Measurements from ENCODE around the gene PTPN14.
A peak's percentile ranks its signal among the peaks of the same experiment; 100 is the strongest.

The PTPN14 gene

DNA sequence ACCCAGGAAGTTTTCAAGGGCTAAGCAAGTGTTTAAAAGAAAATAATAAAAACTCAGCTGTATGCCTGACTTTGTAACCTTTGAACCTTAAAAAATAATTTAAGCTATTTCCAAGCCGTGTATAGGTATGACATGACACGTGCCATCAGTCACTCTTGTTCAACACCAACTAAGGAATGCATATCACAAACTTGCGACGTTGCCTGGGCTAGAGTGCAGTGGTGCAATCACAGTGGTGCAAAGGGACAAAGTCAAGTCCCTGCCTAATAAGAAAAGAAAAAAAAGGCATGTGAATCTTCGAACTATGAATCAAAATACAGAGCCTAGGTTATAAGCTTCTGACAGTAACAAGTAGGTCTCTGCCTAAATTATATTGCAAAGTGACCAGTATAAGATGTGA, 191.3 kb downstream of the PTPN14 start:
- DNase-seq: no peak

DNA sequence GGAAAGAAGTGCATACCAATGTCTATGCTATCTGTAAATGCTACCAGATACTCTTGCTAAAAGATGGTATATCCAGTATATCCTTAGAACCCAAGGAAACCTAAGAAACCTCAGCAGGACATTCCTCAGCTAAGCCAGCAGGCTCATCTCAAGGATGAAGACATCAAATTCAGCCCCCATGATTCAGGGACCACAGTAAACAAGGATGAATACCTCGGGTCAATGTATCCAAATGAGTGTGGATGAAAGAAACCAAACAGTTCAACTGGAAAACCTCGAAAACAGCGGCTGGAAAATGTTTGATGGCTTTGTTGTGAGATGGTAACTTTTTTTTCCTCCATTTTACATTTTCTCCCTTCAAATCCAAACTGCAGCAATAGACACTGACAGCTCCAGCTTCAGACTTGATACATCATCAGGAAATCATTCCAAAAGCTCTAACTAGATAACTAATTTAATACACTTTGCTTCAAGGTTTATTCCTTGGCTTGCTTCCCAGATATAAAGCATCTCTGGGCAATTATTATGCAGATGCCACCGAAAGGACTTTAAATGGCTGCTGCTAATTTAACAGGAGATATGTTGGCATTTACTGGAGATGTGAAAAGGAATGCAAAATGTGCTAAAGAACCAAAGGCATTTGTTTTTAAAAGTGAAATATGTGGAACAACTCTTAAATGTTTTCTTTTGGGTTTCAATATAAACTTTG, 196.8 kb downstream of the PTPN14 start:
- DNase-seq: no peak

DNA sequence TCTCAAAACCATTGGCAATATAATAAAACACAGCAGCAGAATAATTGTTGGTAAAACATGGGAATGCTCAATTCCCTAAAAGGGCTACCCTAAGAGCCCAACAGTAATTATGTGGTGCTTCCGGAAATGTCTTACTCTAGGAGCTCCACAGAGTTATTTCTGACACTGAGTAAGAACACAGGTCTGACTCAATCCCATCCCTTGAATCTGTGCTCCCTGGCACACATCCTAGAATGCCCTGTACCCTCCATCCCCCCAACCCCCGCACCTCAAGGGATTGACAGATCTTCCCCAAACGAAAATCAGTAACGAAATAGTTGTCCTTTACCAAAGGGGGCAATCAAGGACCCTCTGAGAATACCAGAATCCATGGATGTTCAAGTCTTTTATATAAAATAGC, 198.6 kb downstream of the PTPN14 start:
- DNase-seq: no peak

DNA sequence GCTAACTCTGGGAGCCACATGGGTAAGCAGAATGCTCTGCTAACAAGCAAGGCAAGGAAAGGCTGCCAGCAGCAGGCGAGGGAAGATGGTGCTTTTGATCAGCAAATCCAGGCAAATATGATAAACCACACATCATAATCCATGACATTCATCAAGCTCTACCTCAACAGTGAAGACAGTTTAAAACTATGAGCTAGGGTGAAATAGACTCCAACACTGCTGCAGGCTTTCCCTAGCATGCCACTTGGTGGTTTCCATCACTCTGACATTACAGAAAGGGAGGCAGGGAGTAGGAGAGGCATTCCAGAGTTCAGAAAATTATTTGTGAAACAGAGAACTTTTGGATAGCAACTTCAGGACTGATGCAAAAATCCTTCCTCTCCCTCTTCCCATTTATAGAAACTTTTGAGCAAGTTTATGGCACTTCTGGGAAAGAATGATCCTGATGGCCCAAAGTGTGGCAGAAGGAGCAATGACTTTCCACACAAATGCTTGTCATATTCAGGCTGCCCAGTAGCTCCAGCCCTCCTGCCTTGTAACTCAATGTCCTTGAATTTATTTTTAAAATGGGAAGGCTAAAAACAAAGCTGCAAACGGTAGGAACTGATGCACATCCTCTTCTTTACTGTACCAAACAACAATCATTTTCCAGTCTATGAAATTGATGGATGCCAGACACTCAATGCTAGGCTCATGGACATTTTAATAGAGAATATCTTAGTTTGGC, 199.7 kb downstream of the PTPN14 start:
- no peak for DNase-seq

DNA sequence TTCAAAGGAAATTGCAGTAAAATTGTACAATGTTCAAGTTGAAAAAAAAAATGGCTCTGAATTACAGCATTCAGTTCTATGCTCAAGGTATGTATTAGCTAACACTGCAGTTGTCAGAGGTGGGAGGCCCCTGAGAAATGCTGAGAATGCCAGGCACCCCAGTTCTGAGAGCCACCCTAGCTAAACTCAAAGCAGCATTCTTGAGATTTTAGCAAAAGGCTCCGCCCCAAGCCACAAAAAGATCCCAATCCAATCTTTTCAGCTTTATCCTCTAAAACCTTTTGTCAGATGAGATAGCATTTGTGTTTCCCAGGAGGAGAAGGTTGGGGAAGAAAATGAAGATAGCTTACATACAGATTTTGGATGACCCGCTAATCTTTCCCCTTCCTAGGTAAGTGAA, 201.6 kb downstream of the PTPN14 start:
- DNase-seq: no peak

DNA sequence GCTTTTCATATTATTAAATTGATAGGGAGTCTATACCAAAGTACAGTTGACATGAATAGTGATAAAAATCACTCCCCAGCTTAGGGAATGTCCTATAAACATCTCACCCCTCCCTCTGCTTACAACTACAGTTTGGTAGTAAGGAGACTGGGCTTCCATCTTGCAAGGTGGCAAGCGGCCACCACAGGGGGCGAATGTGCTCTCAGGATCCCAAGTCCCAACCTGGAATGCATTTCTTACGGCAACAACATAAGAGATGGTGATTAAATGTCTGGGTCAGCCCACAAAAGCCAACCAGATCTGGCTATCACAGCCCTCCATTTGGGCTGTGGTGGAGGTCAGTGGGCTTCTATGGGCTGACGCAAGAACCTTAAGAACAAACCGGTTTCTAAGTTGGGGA, 202.4 kb downstream of the PTPN14 start:
- no peak for DNase-seq

DNA sequence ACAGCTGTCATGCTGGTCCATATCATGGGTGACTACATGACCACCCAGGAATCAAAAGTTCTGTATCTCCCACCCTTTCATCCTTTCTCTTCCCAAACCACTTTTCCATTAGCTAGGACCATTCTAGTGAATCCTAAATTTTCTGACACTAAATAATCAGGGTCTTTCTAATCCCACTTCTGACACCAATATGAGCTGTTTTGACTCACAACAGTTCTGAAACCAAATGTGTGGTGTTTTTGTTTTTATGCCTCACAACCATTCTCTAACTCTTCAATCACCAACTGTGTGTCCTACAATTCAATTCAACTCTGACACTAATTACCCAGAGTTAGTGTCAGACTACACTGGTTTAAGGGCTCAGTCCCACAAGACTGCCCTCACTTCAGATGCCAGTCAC, 206.5 kb downstream of the PTPN14 start:
- DNase-seq: no peak

DNA sequence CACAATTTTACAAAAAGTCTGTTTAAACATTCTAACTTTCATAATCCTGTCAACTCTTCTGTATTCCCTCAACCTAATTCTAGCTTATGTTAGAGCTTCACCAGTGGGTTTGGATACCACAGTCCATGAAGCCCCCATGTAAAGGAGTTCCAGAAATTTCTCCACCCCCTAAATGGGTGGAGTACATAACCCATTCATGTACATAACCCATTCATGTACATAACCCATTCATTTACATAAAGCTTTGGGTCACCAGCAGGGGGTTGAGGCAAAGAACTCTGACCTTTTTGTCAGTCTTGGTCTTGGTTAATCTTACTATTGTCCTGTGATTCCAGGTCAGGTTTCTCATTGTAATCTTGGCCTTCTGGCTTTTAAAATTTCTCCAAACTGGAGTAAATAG, 208.9 kb downstream of the PTPN14 start:
- no peak for DNase-seq

DNA sequence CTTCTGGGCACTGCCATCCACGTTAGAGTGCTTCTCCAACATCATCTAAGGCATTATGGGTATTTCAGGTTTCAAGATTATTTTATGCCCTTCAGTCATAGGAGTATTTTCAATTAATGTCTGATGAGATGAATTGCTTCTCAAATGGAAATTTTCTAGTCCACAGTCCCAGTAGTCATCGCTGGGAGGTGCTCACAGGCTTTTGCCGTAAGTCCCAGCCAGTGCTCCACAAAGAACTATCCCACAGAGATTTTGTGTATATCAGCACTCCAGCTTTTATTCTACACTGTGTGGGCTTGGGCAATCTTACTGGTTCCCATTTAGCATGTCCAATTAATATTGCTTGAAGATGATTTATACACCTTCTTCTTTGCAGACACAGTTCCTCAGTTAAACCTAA, 209.5 kb downstream of the PTPN14 start:
- DNase-seq: no peak

DNA sequence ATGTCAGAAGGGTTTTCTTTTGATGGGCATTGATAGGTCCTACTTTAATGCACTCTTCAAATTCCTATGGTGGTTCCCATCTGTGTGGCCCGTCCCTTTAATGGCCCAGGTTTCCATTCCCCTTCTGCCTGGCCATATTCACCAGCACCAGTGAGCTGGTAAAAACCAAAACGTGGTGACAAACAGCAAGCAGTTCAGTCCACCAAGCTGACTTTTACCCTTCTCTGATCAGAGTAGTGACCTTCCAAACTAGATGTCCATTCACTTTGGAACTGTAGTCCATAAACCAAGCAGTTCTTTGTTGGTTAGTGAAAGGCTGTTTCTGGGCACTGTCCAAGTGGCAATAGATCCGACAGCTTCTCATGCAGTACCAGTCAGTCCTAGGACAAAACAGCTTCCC, 209.9 kb downstream of the PTPN14 start:
- no peak for DNase-seq

DNA sequence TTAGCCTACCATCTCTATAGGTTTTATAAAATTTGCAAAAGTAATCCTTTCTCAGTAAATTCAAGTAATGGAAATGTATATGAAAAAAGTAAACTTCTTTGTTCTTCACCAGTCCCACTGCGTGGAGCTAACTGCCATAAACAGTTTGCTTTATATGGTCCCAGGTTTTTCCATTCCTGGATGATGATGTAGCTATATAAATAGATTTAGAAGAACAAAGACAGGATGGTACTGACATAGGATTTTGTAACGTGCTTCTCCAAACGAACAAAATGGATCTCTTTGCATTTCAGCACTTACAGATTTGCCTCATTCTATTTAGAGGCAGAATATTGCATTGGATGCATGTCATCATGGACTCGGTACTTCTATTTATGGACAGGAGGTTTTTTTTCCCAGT, 213.2 kb downstream of the PTPN14 start:
- DNase-seq: no peak

DNA sequence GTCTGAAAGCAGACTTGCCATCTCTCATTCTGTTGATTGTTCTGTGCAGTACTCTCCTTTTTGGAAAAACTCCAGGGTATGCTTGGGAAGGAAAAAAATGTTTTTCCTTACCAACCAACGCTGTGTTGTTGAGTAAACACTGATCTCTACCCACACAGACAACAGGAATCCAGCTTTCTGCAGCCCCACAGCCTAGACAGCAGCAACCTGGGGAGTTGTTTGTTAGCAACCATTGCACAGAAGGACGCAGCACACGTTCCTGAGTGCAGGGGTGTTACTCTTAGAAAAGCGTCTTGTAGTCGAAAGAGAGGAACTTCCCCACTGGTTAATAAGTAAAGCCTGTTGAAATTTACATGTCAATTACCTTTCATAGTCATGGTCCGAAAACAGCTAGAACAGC, 213.9 kb downstream of the PTPN14 start:
- no peak for DNase-seq

DNA sequence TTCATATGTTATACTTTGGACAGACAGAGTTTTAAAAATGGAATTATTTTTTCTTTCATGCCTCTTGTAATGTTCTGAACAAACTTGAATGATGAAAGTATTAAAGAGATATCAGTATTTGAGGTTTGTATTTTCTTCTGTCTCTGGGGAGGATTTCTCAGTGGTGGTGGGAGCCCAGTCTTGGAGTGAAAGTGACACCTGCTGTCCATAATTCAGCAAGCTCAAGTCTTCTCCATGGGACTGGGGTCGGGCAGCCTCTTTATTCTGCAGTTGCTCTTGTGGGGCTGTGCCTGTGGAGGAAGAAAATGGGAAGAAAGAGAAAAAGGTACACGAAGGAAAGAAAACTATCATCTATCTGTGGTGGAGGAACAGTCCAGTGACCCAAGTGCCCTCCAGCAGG, 214.4 kb downstream of the PTPN14 start:
- no peak for DNase-seq

DNA sequence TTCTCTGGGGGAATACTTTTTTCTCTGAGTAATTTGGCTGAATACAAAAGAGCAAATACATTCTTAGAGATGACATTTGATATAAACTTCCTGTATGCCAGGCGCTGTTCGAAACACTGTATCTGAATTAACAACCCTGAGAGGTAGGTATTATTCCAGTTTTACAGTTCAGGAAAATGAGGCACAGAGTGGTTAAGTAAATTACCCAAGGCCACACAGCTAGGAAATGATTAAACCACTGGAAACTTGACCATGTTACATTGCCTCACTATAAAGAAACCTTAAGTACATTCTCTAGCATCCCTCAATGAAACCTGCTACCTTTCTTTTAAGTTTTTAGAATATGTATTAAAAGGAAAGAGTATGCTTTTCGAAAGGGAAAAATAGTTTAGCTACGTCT, 215.8 kb downstream of the PTPN14 start:
- DNase-seq: no peak

DNA sequence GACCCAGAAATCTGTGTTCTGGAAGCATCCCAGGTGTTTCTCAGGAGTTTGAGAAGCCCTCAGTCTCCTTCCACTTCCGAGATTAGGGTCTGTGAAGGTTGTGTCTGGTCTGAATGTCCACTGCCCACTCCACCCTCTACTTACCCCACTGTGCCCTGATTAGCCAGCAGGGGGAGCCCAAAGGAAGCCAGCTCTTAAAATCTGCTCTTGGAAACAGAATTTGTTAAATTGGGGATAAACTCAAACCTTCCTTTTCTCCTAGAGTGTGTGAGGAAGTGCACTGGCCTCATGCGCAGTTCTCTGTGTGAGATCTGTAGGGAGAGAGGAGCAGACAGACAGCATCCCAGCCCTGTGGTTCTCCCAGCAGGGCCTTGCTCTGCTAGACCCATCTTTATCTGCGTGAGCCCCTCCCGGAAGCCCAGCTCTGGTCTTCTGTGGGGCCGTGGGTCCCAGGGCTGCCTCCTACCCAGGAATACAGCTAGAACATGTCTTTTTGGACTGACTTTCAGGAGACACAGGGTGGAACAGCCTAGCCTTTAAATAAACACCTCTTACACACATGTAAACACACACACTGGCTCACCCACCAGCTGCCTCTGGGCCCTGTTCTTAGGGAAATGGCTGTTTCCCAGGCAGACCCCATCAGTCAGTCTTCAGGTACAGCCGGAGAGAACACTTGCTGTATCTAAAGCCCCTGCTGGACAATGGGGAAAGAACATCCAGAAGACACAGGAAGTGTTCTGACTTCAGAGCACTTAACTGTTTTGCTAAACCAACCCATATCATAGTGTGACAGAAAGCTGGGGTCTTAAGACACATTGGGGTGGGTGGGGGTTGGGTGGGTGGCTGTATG, 218.2 kb downstream of the PTPN14 start:
- peak; percentile 17 for DNase-seq

DNA sequence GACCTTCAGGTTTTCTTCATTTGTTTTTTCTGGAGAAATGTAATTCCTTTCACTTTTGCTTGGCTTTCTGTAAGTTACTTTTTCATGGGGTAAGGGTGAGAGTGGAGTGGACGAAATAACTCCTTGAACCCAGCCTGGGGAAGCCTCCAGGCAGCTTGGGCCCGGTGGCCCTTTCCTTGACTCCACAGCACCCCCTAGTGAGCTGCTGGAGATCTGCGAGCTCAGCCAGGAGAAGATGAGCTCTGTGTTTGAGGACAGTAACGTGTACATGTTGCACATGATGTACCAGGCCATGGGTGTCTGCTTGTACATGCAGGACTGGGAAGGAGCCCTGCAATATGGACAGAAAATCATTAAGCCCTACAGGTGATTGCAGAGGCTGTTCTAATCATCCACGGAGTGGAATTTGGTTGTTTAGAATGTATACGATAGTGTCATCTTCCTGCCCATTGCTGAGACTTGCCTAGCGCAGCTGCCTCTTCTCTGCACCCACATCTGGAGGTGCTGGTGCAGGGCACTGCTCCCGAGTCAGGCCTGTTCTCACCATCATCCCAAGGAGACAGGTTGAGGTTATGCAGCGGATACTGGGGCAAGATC, 219.5 kb downstream of the PTPN14 start:
- peak; percentile 37 for DNase-seq

DNA sequence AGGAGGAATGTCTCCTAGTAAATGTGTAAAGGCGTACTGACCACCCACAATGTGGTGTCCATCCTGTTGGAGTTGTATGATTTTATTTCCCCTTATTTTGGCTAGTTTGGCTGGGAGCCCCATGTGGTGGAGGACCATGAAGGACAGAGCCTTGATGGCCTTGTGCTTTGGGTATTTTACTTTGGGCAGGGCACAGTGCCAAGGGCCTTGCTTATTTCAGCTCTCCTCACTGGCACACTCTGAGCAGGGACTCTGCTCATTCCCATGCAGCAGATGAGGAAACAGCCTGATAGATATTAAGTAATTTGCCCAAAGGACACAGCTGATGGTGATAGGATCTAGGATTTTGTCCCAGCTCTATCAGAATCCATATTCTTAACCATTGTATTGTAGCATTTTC, 220.2 kb downstream of the PTPN14 start:
- DNase-seq: no peak

DNA sequence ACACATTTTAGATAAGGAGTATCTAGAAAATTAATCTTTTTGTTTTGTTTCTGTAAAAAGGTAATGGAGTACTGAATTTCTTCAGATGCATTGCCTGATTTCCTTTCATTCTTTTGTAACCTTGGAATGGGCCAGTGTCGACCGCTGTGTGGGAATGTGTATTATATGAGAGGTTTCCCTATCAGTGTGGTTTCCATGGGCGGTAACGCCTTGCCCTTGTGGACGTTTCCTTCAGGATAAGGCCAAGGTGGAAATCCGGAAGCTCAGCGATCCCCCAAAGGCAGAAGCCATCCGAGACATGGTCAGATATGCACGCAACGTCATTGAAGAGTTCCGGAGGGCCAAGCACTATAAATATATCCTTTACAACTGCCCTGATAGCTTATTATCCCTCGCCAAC, 220.7 kb downstream of the PTPN14 start:
- no peak for DNase-seq

DNA sequence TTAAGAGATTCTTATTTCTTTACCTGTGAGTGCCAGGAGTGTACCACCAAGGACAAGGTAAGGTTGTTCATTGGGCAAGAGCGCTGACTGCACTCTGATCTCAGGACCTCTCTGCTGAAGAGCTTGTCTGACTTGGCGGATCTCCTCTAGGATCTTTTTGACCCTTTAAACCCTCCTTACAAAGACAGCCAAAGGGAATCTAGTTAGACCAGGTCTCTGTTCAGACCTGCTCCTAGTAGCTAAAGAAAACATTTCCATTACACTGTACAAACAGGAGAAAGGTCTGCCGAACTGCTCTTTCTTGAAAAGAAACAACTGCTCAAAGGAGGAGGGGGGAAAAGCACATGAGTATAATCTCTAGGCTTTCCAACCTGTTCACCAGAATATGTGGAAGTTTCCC, 221.2 kb downstream of the PTPN14 start:
- no peak for DNase-seq

DNA sequence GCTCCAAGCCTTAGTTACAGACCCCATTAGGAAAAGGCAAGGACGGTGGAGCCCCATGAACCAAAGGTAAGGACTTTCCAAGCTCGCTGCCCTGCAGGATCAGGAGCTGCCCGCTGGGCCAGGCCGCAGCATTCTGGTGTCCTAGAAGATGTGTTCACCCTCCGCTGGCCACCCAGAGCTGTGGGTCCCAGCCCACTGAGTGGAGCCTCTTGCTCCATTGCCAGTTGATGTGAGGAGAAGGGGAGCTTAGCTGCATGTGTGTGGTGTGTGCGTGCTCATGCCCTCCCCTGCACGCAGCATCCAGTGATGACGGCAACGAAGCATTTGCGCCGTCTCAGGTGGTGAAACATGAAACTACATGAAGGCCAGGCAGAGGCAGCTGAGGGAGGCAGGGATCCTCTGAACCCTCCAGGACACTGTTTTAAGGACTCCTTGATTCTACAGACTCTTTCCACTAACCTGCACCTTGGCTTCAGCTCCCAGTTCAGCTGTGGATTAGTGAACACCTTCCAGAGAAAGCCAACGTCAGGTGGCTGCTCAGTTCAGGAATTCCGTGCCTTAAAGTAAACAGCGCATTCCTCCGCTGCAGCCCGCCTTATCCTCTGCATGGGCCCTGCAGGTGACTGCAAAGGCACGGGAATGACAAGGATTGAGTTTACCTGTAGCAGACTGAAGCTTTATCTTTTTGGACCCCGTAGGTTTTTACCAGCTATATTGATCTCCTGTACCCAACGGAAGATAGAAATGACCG, 221.8 kb downstream of the PTPN14 start:
- DNase-seq: no peak

DNA sequence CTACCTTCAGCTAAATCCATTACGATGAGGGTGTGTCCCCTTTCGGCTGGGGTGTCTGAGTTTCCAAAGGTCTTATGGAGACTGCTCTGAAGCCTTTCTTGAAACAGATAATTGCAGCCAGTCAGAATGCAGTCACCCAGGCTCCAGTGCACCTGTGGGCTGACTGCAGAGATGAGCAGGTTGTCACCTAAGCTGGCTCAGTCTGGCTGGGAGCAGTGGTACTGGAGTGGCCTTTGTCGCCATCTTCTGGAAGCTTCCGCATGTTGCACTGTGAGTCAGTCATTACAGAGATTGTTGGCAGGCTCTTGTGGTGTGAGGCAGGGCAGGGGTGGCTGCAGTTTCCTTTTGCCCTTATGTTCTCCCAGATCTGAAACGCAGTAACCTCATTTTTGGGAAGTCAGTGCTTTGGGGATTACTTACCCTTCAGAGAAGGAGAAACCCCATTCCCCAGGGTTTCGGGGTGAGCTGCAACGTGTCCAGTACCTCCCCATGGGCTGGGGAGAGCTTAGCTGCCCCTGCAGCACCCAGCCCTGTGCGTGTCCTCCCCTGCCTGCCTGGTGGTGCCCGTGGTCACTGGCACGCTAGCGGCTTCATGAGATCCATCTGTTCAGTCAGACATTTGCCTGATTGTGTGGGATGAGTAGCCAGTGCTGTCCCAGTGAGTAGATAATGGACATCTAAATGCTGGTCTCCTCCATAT, 222.5 kb downstream of the PTPN14 start:
- peak; percentile 71 for DNase-seq

DNA sequence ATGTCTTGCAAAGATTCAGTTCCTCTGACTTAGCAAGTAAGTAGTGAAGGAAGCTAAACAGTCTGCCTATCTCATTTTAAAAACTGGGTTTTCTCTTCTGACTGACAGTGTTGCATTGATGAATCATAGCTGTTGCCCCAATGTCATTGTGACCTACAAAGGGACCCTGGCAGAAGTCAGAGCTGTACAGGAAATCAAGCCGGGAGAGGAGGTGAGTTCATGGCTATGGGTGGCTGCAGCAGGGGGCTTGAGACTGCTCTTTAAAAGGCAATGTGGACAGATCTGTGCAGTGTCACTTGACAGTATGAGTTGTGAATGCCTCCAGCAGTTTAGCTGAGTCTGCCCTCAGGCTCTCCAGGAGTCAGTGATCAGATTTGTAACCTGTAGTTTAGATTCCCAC, 223.9 kb downstream of the PTPN14 start:
- no peak for DNase-seq
